ENCODE data around the gene DNAJC7.

The DNAJC7 gene

DNA sequence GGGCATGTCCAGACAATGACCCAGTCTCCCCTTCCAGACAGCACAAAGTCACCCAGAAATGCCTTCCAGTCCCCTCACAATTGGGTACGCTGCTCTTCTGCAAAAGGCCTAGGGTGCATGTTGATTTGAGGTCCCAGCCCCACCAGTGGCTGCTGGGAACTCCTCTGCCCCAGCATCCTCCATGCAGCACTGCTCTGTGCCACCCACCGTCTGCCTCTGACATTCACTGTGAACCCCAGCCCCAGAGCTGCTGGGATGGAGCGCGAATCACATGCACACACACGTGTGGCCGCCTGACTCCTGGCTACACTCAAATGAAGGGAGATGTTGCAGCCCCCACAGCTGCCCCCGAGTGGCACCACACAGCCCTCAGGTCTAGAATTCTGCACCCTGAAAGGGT lies 34.4 kb upstream of the DNAJC7 start:
- Histone ChIP-seq H3K14ac (ENCODE audit: low read length) (no peak overlapping the region), H3K4me3 (ENCODE audit: low read depth, low read length) (no peak overlapping the region), H2BK5ac (ENCODE audit: low read depth, low read length, poor library complexity) (no peak overlapping the region), H3K79me1 (ENCODE audit: low read length) (no peaks in the 10 kb centered on the region), H3K4me1 (ENCODE audit: control insufficient read depth in 1 of 2, insufficient read depth in 2 of 2, low read length in 2 of 2) (peaks cover 3 to 6% of the 10 kb centered on the region in 2 experiments), H3K4me2 (ENCODE audit: low read length) (no peak overlapping the region), H3K27ac (ENCODE audit: low read depth, low read length) (no peak overlapping the region), H3K36me3 (ENCODE audit: control insufficient read depth in 1 of 2, insufficient read depth in 2 of 2, low read length in 2 of 2) (no peaks in the 10 kb centered on the region), H3K18ac (ENCODE audit: low read length) (no peak overlapping the region), H4K91ac (ENCODE audit: low read depth, low read length) (no peak overlapping the region), H3K9ac (ENCODE audit: low read length) (no peak overlapping the region), H2AK5ac (ENCODE audit: low read length) (no peak overlapping the region), H2BK12ac (ENCODE audit: low read length) (no peak overlapping the region), H2BK120ac (ENCODE audit: insufficient read depth, low read length, poor library complexity) (no peak overlapping the region), H2AFZ (ENCODE audit: insufficient read depth, low read length, poor library complexity) (no peak overlapping the region), H3K9me3 (ENCODE audit: insufficient read depth, low read depth, low read length) (no peaks in the 10 kb centered on the region), H4K12ac (ENCODE audit: low read depth, low read length) (no peak overlapping the region), H3K4ac (ENCODE audit: low read depth, low read length) (no peak overlapping the region), H3K79me2 (ENCODE audit: control insufficient read depth, insufficient read depth, low read length, poor library complexity) (peaks cover 1% of the 10 kb centered on the region), H4K8ac (ENCODE audit: low read depth, low read length) (no peak overlapping the region), H3K27me3 (ENCODE audit: insufficient read depth, low read length) (no peaks in the 10 kb centered on the region), H3K23ac (ENCODE audit: low read length) (no peak overlapping the region)
- DNase-seq, result no peak
- WGBS (ENCODE audit: extremely low coverage, insufficient coverage, insufficient read length), result no CpG with 5 or more reads among the region's 7 CpGs

DNA sequence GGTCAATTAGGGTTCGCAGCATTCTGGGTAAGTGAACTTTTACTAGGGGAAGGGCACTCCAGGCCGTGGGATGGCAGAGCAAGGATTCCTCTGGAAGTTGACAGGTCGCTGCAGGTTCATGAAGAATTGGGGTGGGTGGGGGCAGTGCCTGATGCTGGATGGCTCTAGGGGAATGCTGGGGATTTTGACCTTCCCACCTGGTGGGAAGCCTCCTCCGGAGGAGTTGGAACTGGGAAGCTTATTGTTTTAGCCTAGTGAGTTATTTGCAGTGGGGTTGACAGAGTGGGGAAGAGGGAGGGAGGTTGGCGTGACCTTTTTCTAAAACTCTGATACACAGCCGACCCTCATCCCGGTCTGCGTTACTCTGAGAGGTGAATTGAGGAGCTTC lies 33.8 kb upstream of the DNAJC7 start:
- Histone ChIP-seq H3K4ac (ENCODE audit: low read depth, low read length) (no peak overlapping the region), H2AFZ (ENCODE audit: insufficient read depth, low read length, poor library complexity) (peak overlapping the region; percentile 28), H3K4me2 (ENCODE audit: low read length) (peak overlapping the region; percentile 79), H3K14ac (ENCODE audit: low read length) (no peak overlapping the region), H3K27me3 (ENCODE audit: insufficient read depth, low read length) (no peaks in the 10 kb centered on the region), H3K4me1 (ENCODE audit: control insufficient read depth in 1 of 2, insufficient read depth in 2 of 2, low read length in 2 of 2) (peaks cover 3 to 6% of the 10 kb centered on the region in 2 experiments), H3K9me3 (ENCODE audit: insufficient read depth, low read depth, low read length) (no peaks in the 10 kb centered on the region), H3K18ac (ENCODE audit: low read length) (no peak overlapping the region), H4K91ac (ENCODE audit: low read depth, low read length) (no peak overlapping the region), H2BK5ac (ENCODE audit: low read depth, low read length, poor library complexity) (no peak overlapping the region), H3K79me2 (ENCODE audit: control insufficient read depth, insufficient read depth, low read length, poor library complexity) (peaks cover 1% of the 10 kb centered on the region), H3K79me1 (ENCODE audit: low read length) (no peaks in the 10 kb centered on the region), H3K4me3 (ENCODE audit: low read depth, low read length) (no peak overlapping the region), H2BK12ac (ENCODE audit: low read length) (no peak overlapping the region), H3K23ac (ENCODE audit: low read length) (no peak overlapping the region), H4K12ac (ENCODE audit: low read depth, low read length) (no peak overlapping the region), H3K9ac (ENCODE audit: low read length) (no peak overlapping the region), H3K27ac (ENCODE audit: low read depth, low read length) (no peak overlapping the region), H2AK5ac (ENCODE audit: low read length) (no peak overlapping the region), H2BK120ac (ENCODE audit: insufficient read depth, low read length, poor library complexity) (no peak overlapping the region), H4K8ac (ENCODE audit: low read depth, low read length) (no peak overlapping the region), H3K36me3 (ENCODE audit: control insufficient read depth in 1 of 2, insufficient read depth in 2 of 2, low read length in 2 of 2) (no peaks in the 10 kb centered on the region)
- no peak for DNase-seq
- no CpG with 5 or more reads among the region's 8 CpGs for WGBS (ENCODE audit: extremely low coverage, insufficient coverage, insufficient read length)

DNA sequence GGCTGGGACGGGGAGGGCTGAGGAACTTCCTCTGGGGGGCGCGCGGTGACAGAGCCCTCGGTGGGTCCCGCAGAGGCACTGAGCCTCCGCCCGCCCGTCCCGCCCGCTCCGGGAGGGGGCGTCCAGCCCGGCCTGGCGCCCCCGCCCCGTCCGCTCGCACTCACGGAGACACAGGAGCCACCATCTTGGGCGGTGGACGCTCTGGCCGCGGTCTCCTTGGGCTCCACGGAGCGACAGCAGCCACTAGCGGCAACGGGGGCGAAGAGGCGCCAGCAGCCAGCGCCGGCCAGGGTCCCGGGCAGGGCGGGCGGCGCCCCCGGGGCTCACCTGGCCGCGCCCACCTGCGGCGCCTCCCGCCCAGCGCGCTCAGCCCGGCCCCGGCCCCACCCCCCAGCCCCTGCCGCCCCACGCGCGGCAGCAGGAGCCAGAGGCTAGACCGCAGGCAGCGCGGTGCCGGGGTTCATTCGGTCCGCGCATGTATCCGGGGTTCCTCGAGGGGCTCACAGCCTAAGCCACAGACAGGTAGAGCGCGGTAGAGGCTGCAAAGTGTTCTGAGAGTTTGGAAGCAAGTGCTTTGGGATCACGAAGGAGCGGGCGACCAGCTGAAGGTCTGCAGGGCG lies 33.3 kb upstream of the DNAJC7 start, which contains the start of gene C17orf113:
C17orf113 (minus strand) TSS at position 209 of the 620 bp plus-strand sequence. CDS start 7,225 bp downstream, outside the sequence.
- Histone ChIP-seq H2BK12ac (ENCODE audit: low read length) (no peak within 1 kb of the TSS), H3K36me3 (ENCODE audit: control insufficient read depth in 1 of 2, insufficient read depth in 2 of 2, low read length in 2 of 2) (no peaks in the 10 kb centered on the region), H3K4me3 (ENCODE audit: low read depth, low read length) (peak within 1 kb of the TSS; percentile 67), H3K9ac (ENCODE audit: low read length) (no peak within 1 kb of the TSS), H2AFZ (ENCODE audit: insufficient read depth, low read length, poor library complexity) (peak within 1 kb of the TSS; percentile 47), H3K4me1 (ENCODE audit: control insufficient read depth in 1 of 2, insufficient read depth in 2 of 2, low read length in 2 of 2) (peaks cover 3 to 6% of the 10 kb centered on the region in 2 experiments), H4K8ac (ENCODE audit: low read depth, low read length) (peak within 1 kb of the TSS; percentile 82), H4K12ac (ENCODE audit: low read depth, low read length) (peak within 1 kb of the TSS; percentile 64), H3K23ac (ENCODE audit: low read length) (no peak within 1 kb of the TSS), H3K27me3 (ENCODE audit: insufficient read depth, low read length) (no peaks in the 10 kb centered on the region), H3K4me2 (ENCODE audit: low read length) (peak within 1 kb of the TSS; percentile 79), H2BK120ac (ENCODE audit: insufficient read depth, low read length, poor library complexity) (peak within 1 kb of the TSS; percentile 14), H3K14ac (ENCODE audit: low read length) (peak within 1 kb of the TSS; percentile 81), H3K27ac (ENCODE audit: low read depth, low read length) (no peak within 1 kb of the TSS), H4K91ac (ENCODE audit: low read depth, low read length) (peak within 1 kb of the TSS; percentile 78), H3K79me1 (ENCODE audit: low read length) (no peaks in the 10 kb centered on the region), H3K4ac (ENCODE audit: low read depth, low read length) (no peak within 1 kb of the TSS), H2BK5ac (ENCODE audit: low read depth, low read length, poor library complexity) (no peak within 1 kb of the TSS), H3K79me2 (ENCODE audit: control insufficient read depth, insufficient read depth, low read length, poor library complexity) (peaks cover 1% of the 10 kb centered on the region), H2AK5ac (ENCODE audit: low read length) (no peak within 1 kb of the TSS), H3K18ac (ENCODE audit: low read length) (no peak within 1 kb of the TSS), H3K9me3 (ENCODE audit: insufficient read depth, low read depth, low read length) (no peaks in the 10 kb centered on the region)
- DNase-seq, result peak in 1 of 2 donors; percentile 49
- no CpG with 5 or more reads among the region's 65 CpGs for WGBS (ENCODE audit: extremely low coverage, insufficient coverage, insufficient read length)

DNA sequence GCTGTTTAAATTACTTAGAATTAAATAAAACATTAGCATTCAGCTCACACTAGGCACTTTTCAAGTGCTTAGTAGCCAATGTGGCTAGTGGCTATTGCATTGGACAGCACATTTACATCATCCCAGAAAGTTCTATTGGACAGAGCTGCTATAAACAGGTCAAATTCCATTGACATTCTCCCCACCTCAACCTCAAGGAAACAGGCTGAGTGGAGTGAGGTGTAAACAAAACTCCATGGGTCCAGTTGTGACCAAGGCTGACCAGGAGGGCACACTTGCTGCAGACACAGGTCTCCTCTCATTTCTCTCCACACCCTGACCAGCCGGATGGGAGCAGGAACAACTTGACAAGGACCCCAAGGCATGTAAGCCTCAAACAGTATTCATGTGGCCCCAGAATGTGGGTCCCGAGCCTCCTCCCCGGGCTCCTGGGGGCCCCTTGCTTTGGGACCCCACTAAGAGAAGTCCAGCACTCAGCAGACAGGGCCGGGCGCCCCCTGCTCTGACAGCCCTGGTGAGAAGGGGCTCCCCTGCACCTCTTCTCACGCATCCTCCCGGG lies 32.7 kb upstream of the DNAJC7 start:
- peak in 1 of 2 donors; percentile 10 for DNase-seq
- H3K36me3 ChIP-seq (ENCODE audit: control insufficient read depth in 1 of 2, insufficient read depth in 2 of 2, low read length in 2 of 2), result no peaks in the 10 kb centered on the region
- peak overlapping the region; percentile 64 for H4K12ac ChIP-seq (ENCODE audit: low read depth, low read length)
- H3K23ac ChIP-seq (ENCODE audit: low read length), result no peak overlapping the region
- no peak overlapping the region for H2BK12ac ChIP-seq (ENCODE audit: low read length)
- H2BK5ac ChIP-seq (ENCODE audit: low read depth, low read length, poor library complexity), result no peak overlapping the region
- peak overlapping the region; percentile 81 for H3K14ac ChIP-seq (ENCODE audit: low read length)
- no peak overlapping the region for H3K27ac ChIP-seq (ENCODE audit: low read depth, low read length)
- H2AFZ ChIP-seq (ENCODE audit: insufficient read depth, low read length, poor library complexity), result peak overlapping the region; percentile 47
- H4K91ac ChIP-seq (ENCODE audit: low read depth, low read length), result peak overlapping the region; percentile 78
- no peak overlapping the region for H3K4ac ChIP-seq (ENCODE audit: low read depth, low read length)
- WGBS (ENCODE audit: extremely low coverage, insufficient coverage, insufficient read length), result no CpG with 5 or more reads among the region's 7 CpGs
- no peak overlapping the region for H3K9ac ChIP-seq (ENCODE audit: low read length)
- peak overlapping the region; percentile 14 for H2BK120ac ChIP-seq (ENCODE audit: insufficient read depth, low read length, poor library complexity)
- no peaks in the 10 kb centered on the region for H3K27me3 ChIP-seq (ENCODE audit: insufficient read depth, low read length)
- peak overlapping the region; percentile 67 for H3K4me3 ChIP-seq (ENCODE audit: low read depth, low read length)
- peaks cover 1% of the 10 kb centered on the region for H3K79me2 ChIP-seq (ENCODE audit: control insufficient read depth, insufficient read depth, low read length, poor library complexity)
- H3K4me1 ChIP-seq (ENCODE audit: control insufficient read depth in 1 of 2, insufficient read depth in 2 of 2, low read length in 2 of 2), result peaks cover 3 to 6% of the 10 kb centered on the region in 2 experiments
- H3K79me1 ChIP-seq (ENCODE audit: low read length), result no peaks in the 10 kb centered on the region
- H4K8ac ChIP-seq (ENCODE audit: low read depth, low read length), result peak overlapping the region; percentile 82
- H3K9me3 ChIP-seq (ENCODE audit: insufficient read depth, low read depth, low read length), result no peaks in the 10 kb centered on the region
- H2AK5ac ChIP-seq (ENCODE audit: low read length), result no peak overlapping the region
- peak overlapping the region; percentile 79 for H3K4me2 ChIP-seq (ENCODE audit: low read length)
- H3K18ac ChIP-seq (ENCODE audit: low read length), result no peak overlapping the region

All from trophoblast cell (in vitro differentiated cells and primary cell).